CD1c-positive myeloid dendritic cell (primary cell): ENCODE measurements around the gene FCRL6.

Experiments
- DNase-seq: peaks from one replicate; pipeline ENCODE4 v3.0.0-alpha.2; 2016; ENCODE audit errors: extremely low spot score

FCRL6 gene

DNA sequence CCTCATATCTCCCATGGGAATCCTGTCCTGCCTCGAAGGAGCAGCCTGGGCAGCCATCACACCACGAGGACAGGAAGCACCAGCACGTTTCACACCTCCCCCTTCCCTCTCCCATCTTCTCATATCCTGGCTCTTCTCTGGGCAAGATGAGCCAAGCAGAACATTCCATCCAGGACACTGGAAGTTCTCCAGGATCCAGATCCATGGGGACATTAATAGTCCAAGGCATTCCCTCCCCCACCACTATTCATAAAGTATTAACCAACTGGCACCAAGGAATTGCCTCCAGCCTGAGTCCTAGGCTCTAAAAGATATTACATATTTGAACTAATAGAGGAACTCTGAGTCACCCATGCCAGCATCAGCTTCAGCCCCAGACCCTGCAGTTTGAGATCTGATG lies 33.2 kb downstream of the FCRL6 start:
- DNase-seq, result no peak

DNA sequence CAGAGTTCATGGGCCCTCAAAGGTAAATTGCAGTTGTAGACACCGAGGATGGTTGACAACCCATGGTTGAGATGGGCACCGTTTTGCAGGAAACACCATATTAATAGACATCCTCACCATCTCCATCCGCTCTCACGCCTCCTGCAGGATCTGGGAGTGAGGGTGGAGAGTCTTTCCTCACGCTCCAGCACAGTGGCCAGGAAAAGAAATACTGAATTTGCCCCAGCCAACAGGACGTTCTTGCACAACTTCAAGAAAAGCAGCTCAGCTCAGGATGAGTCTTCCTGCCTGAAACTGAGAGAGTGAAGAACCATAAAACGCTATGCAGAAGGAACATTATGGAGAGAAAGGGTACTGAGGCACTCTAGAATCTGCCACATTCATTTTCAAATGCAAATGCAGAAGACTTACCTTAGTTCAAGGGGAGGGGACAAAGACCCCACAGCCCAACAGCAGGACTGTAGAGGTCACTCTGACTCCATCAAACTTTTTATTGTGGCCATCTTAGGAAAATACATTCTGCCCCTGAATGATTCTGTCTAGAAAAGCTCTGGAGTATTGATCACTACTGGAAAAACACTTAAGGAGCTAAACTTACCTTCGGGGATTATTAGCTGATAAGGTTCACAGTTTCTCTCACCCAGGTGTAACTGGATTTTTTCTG lies 33.8 kb downstream of the FCRL6 start:
- DNase-seq, result no peak

- DNase-seq, result peak; percentile 48
Measured at GRCh38 chr1:159838715-159839114, 36.6 kb downstream of the FCRL6 start.

- DNase-seq, result no peak
Measured at GRCh38 chr1:159839116-159839849, 37.1 kb downstream of the FCRL6 start.

GRCh38 chr1:159841749-159842148 lies 39.6 kb downstream of the FCRL6 start:
- DNase-seq, result no peak

DNA sequence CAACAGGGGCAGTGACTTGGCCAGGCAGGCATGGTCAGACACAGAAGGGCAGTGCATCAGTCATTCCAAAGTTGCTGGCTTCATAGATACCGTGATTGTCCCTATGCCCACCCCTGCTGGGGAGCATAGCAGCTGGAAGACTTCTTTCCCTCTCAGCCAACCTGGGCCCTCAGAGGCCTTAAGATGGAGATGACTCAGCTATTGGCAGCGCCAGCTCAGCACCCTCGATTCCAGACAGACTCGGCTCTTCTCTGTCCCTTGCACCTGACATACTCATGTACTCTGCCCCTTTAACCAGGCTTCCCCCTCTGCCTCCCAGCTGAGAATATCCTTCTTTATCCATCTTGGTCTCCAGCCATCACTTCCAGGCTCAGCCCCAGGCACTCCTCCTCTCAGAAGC lies 41.3 kb downstream of the FCRL6 start:
- DNase-seq, result no peak

GRCh38 chr1:159845751-159846629 lies 43.8 kb downstream of the FCRL6 start:
- no peak for DNase-seq

GRCh38 chr1:159847231-159847630 lies 45.1 kb downstream of the FCRL6 start:
- DNase-seq, result no peak

DNA sequence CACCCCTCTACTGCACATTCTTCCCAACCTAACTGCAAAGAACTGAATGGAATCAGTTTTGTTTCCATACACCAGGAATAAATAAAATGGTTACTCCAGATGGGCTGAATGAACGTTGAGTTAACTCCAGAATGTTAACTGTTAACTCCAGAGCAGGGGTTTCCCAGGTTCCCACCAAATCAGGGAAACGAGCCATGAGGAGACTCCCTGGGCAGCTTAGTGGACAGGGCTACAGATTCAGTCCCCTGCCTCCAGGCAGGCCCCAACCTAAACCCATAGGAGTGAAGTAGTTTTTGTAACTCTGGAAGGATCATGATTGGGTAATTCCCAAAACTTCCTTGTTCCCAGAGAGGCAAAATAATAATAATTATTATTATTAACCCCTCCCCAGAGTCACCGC lies 46.2 kb downstream of the FCRL6 start:
- no peak for DNase-seq

DNA sequence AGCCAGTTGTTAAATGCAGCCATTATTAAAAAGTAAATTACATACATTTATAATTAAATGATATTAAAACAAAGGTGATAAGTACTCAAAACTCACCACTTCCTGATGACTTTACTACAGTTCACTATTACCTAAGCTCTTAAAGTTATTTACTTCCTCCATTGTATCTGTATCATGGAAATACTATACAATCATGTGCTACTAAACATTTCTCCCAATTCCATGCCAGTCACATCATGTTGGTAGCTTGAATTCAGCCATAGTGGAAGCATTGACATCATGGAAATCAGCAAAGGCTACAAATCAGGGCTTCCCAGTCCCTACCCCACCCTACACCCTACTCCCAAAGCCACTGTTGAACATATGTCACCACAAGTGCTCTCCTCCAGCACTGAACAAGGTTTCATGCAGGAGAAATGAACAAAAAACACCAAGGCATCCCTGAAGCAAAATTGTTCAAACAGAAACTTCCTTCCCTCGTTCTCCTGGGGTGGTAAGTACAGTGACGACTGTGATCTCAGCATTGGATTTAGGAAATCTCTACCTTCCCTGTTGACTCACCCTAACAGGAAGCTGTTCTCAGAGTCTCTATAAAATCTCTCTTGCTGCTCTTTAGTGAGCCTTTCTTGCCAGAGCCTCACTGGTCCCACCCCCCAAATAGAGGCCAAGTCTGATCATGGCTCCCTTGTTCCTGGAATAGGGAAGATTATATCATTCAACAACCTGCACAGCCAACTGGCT lies 47.6 kb downstream of the FCRL6 start:
- peak; percentile 72 for DNase-seq

GRCh38 chr1:159851407-159851806 lies 49.2 kb downstream of the FCRL6 start:
- no peak for DNase-seq

DNA sequence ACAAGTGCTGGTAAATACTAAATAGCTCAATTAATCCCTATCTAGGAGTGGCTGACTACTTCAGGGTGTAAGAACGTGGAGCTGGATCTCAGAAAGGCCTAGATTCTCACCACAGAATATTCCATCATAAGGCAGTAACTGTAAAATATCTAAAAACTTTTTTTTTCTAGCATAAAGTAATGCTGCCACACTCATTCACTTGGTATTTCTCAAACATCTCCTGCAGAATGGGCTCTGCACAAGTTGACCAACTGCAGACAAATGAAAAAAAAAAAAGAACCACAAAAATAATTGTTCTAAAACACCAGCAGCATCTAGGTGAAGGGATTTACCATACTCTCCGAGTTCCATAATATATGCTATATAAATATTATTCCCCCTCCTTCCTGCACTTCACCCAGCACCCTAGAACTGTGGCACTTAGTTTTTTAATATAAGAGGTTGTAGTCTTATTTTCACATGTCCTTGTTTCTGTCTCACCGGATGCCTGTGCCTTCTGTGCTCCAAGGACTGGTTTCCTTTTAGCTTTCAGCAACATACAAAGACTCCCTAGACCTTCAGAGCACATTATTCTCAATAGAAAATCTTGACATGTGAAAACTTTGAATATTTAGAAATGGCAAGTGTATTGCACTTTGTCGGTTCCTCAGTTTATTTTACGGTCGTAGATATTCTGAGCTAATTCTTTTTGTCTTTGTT lies 51.4 kb downstream of the FCRL6 start:
- DNase-seq, result no peak

- DNase-seq, result no peak
Measured at GRCh38 chr1:159854116-159854692, 52.0 kb downstream of the FCRL6 start.

- peak; percentile 75 for DNase-seq
Measured at GRCh38 chr1:159854693-159855192, 52.6 kb downstream of the FCRL6 start.

GRCh38 chr1:159855709-159856108 lies 53.5 kb downstream of the FCRL6 start:
- DNase-seq, result no peak

DNA sequence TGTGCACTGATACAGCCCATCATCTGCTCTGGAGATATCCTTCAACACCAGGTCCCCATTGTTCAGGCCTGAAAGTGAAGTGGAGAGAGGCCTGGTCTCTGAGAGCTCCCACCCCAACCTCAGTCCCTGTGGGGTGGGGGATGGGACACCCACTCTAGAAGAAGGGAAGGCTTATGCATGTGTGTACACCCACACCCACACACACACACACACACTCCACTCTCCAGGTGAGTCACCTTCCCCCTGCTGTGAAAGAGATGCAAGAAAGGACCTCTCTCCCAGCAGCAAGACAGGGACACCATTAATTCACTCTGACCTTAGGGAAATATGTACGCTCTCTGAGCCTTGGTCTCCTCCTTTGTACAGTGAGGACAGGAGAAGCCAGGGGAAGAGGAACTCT lies 54.4 kb downstream of the FCRL6 start:
- no peak for DNase-seq

GRCh38 chr1:159857889-159858288 lies 55.7 kb downstream of the FCRL6 start:
- no peak for DNase-seq

DNA sequence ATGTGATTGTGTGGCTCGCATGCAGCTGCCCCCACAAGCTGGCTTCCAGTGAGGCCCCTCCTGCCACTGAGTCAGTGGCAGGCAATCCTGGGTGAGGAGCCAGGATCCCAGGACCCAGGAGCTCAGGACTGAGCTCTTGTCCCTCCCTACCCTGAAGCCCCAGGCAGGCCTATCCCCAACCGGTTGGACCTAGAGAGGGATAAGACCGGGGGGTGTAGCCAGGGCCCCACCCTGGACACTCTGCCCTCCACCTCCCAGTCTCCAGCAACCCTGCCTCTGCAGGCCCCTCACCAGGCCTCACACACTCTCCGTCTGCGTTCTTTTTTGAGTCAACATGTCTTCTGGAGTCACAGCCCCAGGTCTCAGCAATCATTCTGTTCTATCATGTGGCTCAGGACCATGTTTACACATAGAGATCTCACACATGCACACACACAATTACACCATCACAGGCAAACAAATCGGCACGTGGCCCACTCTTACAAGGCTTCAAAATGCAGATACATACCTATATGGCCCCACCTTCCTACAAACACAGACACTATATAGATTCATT lies 57.7 kb downstream of the FCRL6 start:
- DNase-seq, result no peak

DNA sequence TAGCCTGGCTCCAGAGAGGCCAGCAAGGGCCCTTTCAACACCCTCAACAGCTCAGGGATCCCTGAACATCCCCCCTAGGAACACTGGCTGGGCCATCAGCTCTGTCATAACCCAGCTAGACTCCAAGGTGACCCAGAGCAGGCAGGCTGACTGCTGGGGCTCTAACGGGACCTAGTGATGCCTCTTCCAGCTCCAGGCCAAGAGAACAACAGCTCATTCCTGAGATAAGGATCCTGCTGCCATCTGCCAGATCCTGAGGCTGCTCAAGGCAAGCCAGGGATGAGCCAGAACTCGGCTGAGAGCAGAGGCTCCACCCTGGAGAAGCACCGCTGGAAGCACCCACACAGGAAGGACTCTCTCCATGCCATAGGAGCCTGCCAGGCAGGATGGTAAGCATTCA lies 58.3 kb downstream of the FCRL6 start:
- no peak for DNase-seq

- DNase-seq, result no peak
Measured at GRCh38 chr1:159861218-159861617, 59.1 kb downstream of the FCRL6 start.
